ENCODE measurements around the gene SLC35F3.

SLC35F3 gene

GRCh38 chr1:234362558-234362957 is 458.1 kb downstream of the SLC35F3 start:
- DNase-seq (ENCODE audit: low read depth in 2 of 2), result no peak

- DNase-seq (ENCODE audit: low read depth in 2 of 2), result no peak
Measured at GRCh38 chr1:234368320-234369032, 464.0 kb downstream of the SLC35F3 start.

GRCh38 chr1:234369033-234369430 is 464.6 kb downstream of the SLC35F3 start:
- no peak for DNase-seq (ENCODE audit: low read depth in 2 of 2)

DNA sequence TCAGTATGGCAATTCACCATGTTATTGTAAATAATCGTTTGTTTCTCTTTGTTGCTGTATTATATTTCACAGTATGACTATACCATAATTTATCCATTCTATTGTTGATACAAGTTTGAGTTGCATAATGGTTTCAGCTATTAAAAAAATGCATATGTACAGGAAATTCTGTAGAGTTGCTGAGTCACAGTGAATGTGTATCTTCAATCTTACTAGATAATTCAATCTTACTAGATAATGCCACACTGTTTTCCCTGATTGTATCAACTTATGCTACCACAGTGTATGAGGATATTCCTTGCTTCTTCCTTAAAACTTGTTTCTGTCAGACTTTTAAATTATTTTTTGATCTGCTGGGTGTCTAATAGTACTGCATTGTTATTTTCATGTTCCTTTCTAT is 465.3 kb downstream of the SLC35F3 start:
- DNase-seq (ENCODE audit: low read depth in 2 of 2), result peak in 1 of 2 experiments; percentile 21

DNA sequence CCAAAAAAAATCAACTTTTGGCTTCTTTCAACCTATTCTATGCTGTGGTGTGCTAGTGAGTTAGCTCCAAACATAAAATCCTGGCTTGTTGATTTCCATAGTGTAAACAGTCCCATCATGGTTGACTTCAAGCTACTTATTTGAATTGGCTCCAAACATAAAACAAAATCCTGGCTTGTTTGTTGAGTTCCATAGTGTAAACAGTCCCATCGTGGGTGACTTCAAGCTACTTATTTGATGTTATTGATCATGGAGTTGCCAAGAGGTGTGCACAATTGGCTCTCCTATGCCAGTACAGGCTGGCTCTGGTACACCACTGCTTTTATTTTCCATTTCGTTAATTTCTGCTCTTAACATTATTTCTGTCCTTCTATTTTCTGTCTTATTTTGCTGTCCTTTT is 466.9 kb downstream of the SLC35F3 start:
- DNase-seq (ENCODE audit: low read depth in 2 of 2), result no peak

- no peak for DNase-seq (ENCODE audit: low read depth in 2 of 2)
Measured at GRCh38 chr1:234372011-234372757, 467.7 kb downstream of the SLC35F3 start.

DNA sequence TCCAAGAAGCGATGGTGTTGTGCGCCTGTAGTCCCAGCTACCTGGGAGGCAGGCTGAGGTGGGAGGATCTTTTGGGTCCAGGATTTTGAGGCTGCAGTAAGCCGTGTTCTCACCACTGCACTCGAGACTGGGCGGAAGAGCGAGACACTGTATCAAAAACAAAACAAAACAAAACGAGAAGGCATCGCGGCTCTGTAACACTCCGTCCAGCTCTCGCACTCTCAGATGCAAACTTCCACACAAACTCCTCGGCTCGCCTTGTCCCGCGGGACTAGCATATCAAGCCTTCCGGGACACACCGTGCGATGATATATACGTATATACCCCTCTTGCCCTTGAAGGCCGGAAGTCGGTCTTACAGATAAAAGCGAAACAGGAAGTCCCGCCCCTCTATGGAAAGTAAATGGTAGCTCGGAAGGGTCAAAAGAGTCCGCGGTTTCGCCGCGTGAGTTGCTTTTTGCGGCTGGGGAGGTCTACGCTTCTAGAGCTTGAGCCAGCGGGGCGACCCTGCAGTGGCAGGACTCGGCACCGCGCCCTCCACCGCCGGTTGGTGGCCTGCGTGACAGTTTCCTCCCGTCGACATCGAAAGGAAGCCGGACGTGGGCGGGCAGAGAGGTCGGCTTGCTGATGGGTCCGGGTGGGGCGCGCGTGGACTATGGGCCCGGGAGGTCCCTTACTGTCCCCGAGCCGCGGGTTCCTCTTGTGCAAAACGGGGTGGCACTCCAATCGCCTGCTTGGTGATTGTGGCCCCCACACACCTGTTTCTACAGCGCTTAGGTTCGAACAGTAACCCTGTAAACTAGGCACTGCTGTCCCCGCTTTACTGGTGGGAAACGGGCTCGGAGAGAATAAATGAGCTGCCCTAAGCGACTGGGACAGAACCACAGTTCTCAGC is 468.8 kb downstream of the SLC35F3 start, which contains the start of gene COA6:
TSS of gene COA6 (plus strand) at position 393 of the 895 bp plus-strand sequence. CDS start at position 404, 11 bp downstream.
- peak; percentile 92 to 93 for DNase-seq (ENCODE audit: low read depth in 2 of 2)

GRCh38 chr1:234373959-234374254 is 469.4 kb downstream of the SLC35F3 start:
- DNase-seq (ENCODE audit: low read depth in 2 of 2), result no peak
